ENCODE data around the gene MSI2. TPM values are rescaled to one million over a fixed set of nuclear protein-coding genes. Genes with fewer than 3 reads are reported as not detected.

MSI2 gene
- total RNA-seq, 2 donors from 2014 or later: 54.1 to 74.8 TPM

DNA sequence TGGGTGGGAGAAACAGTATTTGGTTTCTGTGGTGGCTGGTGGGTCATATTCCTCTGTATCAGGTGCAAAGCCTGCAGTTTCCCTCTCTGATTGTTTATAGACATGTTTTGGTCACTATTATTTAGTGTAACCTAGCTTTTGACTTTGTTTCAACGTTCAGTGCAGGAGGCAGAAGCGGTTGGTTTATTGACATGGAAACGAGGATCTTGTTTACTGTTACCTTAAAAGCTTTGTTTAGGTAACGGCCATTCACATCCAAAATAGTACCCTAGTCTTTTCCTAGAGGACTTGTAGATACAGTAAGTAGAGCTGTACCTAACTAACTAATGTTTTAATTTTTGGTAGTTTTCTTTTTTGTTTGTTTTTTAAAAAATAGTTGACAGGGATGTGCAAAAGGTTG, 3.5 kb downstream of the MSI2 start:
- DNase-seq (ENCODE audit: low spot score in 2 of 2): no peak
- Mint-ChIP-seq H3K9me3 (no peaks in the 10 kb centered on the region), H3K36me3 (peaks cover 41 to 54% of the 10 kb centered on the region in 2 donors), H3K27ac (no peak overlapping the region)
- ATAC-seq: no peak

DNA sequence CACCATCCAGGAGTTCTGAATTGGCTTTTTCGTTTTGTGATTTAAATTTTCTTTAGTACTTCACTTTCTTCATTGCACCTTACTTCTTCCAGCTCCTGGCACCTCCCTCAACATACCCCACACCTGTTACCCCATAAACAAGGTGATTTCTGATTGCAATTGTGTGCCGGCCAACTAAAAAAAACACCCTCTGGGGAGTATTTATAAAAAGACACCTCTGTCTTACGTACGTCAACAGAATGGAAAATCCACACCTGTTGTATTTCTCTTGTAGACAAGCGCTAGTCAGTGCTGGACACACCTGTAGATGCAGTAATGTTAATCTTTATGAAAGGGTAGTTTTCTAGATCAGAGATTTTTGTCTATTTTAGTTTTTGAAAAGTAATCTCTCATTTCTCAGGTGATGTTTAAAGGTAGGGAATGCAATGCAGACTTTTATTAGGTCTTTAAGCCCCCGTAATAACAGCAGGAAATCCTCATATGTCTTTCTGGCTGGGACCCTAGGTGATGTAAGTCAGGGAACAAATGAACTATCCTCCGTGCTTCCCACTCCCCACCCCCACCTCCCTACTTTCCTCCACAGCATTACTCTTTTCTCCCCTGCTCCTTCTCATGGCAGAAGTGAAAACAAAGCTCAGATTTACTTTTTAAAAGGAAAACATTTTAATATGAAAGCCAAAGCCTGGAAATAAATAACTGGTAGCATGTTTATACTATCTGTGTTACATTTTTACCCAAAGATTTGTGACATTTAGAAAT, 4.2 kb downstream of the MSI2 start:
- ATAC-seq: no peak
- Mint-ChIP-seq H3K36me3 (peaks cover 41 to 54% of the 10 kb centered on the region in 2 donors), H3K9me3 (no peaks in the 10 kb centered on the region), H3K27ac (no peak overlapping the region)
- DNase-seq (ENCODE audit: low spot score in 2 of 2): no peak

DNA sequence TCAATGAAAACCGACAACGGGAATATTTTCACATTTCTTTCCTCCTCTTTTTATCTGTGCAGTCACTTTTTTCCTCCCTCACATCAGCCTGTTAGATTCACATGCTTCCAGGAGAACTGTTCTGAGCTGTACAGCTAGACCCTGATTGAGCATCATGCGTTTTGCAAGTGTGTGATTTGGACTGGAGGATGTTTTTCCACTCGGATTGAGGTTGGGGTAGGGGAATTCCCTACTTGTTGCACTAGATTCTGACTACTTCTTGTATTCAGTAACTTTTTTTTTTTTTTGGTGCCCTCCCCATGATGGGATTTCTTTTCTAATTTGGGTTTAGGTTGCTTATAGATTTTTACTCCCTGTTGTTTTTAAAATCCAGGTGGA, 4.8 kb downstream of the MSI2 start:
- DNase-seq (ENCODE audit: low spot score in 2 of 2) (no peak), ATAC-seq (peak in 1 of 2 donors; percentile 68)
- Mint-ChIP-seq H3K36me3 (peaks cover 41 to 59% of the 10 kb centered on the region in 2 donors), H3K9me3 (no peaks in the 10 kb centered on the region), H3K27ac (no peak overlapping the region)

DNA sequence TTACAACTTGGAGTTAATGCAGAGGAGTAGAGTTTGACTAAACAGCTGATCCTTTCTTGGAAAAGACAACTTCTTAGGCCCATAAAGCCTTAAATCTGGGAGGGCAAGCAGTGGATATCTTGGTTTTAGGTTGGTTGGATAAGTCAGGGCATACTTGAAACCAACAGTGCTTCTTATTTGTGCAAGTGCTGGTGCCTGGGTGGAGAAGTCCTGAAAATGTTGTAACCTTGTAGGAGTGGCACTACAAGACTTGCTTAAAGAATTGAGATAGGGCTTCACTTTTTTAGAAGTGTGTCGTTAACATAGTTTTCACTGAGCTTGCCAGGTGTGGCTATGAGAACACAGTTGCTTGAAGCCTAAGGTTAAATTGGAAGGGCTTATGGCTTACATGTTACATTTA, 6.2 kb downstream of the MSI2 start:
- H3K27ac Mint-ChIP-seq: no peak overlapping the region
- peaks cover 36 to 66% of the 10 kb centered on the region in 2 donors for H3K36me3 Mint-ChIP-seq
- ATAC-seq: no peak
- DNase-seq (ENCODE audit: low spot score in 2 of 2): no peak
- no peaks in the 10 kb centered on the region for H3K9me3 Mint-ChIP-seq

DNA sequence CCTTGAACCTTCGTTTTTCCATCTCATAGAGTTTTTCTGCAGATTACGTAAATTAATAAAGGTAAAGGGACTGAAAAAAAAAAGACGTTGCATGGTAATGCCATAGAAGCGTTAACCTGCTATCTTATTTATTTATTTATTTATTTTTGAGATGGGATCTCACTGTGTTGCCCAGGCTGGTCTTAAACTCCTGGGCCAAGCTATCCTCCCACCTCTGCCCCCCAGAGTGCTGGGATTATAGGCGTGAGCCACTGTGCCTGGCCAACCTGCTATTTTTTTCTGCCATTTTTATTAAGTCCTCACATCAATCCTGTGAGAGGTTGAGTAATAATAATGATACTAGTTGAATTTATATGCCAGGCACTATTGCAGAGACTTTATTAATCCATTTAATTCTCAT, 7.9 kb downstream of the MSI2 start:
- ATAC-seq: no peak
- H3K9me3 Mint-ChIP-seq: no peaks in the 10 kb centered on the region
- peaks cover 33 to 56% of the 10 kb centered on the region in 2 donors for H3K36me3 Mint-ChIP-seq
- no peak for DNase-seq (ENCODE audit: low spot score in 2 of 2)
- H3K27ac Mint-ChIP-seq: no peak overlapping the region

DNA sequence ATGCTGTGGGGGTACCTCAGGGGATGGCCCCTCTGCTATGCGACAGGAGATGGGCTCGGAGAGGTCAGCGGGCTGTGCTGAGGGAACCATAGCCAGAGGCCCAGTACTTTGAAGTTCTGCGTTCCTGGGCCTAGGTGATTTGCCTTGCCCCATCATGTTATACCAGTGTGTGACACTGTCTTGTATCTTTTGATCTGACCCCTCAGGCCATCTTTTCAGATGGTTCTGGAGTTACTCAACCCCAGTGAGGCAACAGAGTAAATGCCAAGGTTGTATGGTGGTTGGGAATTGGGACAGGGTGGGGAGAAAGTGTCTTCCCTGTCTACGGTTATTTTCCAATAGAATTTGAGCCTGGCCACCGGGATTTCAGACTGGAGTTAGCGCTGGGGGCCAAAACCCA, 8.5 kb downstream of the MSI2 start:
- Mint-ChIP-seq H3K9me3 (no peaks in the 10 kb centered on the region), H3K36me3 (peaks cover 33 to 54% of the 10 kb centered on the region in 2 donors), H3K27ac (no peak overlapping the region)
- DNase-seq (ENCODE audit: low spot score in 2 of 2) (no peak), ATAC-seq (no peak)

DNA sequence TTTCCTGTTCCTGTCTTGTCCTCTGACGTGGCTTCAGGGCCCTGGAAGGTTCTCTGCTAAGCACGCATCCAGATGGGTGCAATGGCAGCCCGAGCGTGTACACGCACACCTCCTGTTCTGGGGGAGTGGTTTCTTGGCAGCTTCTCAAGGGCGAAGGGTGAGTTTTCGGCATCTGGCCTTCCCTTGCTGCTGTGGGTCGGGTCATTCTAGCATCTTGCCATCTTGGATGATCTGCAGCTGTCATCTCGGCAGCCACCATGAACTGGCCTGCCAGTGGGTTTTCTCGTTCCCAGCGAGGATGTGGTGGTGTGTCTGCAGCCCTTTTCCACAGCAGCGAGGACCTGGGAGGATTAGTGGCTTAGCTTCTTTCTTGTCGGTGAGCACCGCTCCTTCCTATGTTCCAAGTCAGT, 10.6 kb downstream of the MSI2 start:
- Mint-ChIP-seq H3K36me3 (peaks cover 32 to 53% of the 10 kb centered on the region in 2 donors), H3K9me3 (no peaks in the 10 kb centered on the region), H3K27ac (no peak overlapping the region)
- no peak for DNase-seq (ENCODE audit: low spot score in 2 of 2)
- no peak for ATAC-seq

DNA sequence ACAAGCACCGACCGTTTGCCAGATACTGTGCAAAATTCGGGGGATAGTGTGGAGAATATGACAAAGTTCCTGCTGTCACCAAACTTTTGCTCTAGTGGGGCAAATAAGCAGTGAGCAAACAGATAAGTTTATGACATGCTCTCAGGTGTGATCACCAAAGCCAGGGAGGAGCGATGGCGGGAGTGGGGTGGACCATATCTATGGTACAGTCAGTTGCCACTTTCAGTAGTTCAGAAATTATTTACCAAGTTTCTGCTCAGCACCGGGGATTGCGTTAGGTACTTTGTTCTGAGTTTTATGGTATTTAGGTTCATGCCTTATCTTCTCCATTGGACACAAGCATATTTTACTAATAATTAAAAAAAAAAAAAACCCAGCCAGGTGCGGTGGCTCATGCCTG, 11.9 kb downstream of the MSI2 start:
- no peak overlapping the region for H3K27ac Mint-ChIP-seq
- no peaks in the 10 kb centered on the region for H3K9me3 Mint-ChIP-seq
- DNase-seq (ENCODE audit: low spot score in 2 of 2): no peak
- ATAC-seq: no peak
- H3K36me3 Mint-ChIP-seq: peaks cover 21 to 40% of the 10 kb centered on the region in 2 donors

DNA sequence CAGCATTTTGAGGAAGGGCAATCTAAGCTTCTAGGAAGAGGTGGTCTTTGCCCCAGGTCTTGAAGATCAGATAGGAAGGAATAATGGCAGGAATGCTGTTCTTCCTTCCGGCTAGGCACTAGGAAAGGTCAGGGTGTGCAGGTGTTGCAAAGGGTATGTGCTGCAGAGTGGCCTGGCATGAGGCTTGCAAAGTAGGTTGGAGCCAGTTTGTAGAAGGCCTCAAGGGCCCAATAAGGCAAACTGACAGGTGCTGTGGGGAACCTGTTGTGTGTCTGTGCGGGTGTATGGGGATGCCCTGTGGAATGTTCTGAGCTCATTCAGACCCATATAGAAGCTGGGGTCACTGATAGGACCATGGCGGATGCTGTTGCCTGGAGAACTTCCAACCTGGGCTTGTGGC, 12.7 kb downstream of the MSI2 start:
- no peak for DNase-seq (ENCODE audit: low spot score in 2 of 2)
- ATAC-seq: no peak
- H3K36me3 Mint-ChIP-seq: peaks cover 12 to 31% of the 10 kb centered on the region in 2 donors

DNA sequence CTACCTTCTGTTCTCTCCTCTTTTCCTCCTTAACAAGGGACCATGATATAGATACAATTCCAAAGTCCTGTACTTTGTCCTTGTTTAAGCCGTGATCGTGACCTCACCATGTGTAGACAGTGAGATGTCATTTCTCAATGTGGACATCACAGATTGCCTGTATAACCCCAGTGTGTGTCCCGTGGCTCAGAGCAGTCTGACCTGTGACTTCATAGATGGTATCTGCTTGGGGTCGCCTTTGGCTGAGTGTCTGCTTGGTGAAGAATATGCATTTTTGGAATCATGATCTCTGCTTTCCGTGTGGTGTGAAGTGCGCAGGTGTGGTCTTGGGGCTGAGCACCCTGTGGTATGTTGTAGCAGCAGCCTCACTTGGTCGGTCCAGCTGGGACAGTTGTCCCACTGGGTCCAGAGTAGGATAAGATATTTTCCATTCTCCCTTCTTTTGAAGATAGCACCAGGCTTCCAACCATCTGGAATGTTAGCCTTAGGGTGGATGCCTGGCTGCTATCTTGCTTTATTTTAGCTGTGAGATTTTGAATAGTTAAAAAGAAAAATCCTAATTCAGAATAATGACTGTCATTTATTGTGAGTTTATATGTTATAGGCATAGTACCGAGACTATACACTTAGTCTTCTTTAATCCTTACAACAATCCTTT, 13.4 kb downstream of the MSI2 start:
- DNase-seq (ENCODE audit: low spot score in 2 of 2): no peak
- peaks cover 11 to 31% of the 10 kb centered on the region in 2 donors for H3K36me3 Mint-ChIP-seq
- no peak overlapping the region for H3K27ac Mint-ChIP-seq
- no peak for ATAC-seq
- H3K9me3 Mint-ChIP-seq: no peaks in the 10 kb centered on the region

More for the DNA sequence above, 12.7 kb downstream of the MSI2 start:
- Mint-ChIP-seq H3K27ac (no peak overlapping the region), H3K9me3 (no peaks in the 10 kb centered on the region)

DNA sequence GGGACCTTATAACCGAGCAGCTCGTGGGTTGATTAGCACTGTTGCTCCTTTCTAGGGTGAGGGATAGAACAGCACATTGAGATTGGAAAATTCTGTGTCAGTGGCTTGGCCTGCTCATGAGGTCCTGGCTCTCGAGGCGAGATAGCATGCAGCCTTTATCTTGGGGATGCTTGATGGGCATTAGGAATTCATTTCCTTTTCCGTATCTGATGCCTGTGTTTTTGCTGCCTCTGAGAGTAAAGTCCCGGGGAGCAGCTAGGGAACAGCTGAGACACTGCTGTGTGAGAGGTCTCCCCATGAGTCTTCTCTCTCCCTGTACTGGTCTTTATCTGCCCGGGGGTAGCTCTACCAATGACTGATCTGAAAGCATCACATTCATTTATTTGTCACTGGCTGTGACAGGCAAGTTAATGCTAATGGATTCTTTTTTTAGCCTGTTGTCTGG, 14.5 kb downstream of the MSI2 start:
- Mint-ChIP-seq H3K36me3 (peaks cover 11 to 28% of the 10 kb centered on the region in 2 donors), H3K27ac (no peak overlapping the region), H3K9me3 (no peaks in the 10 kb centered on the region)
- no peak for ATAC-seq
- no peak for DNase-seq (ENCODE audit: low spot score in 2 of 2)

DNA sequence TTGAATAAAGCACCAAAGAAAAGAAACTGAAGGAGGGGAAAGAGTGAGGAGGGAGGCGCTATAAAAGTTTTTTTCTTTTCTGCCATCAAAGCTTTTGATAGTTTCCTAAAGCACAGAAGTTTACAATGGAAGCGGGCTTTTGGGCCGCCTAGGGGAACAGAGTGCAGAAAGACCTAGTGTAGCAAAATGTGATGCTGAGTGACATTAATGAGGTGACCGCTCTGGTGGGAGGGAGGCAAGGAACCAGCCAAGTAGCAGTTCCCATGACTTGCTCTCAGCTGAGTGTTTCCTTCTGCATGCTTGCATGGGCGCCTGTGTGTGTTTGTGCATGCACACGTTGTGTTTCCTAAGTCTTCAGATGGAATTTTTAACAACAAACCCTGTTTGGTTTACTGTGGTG, 15.5 kb downstream of the MSI2 start:
- H3K9me3 Mint-ChIP-seq: no peaks in the 10 kb centered on the region
- H3K27ac Mint-ChIP-seq: no peak overlapping the region
- peaks cover 11 to 21% of the 10 kb centered on the region in 2 donors for H3K36me3 Mint-ChIP-seq
- no peak for ATAC-seq
- DNase-seq (ENCODE audit: low spot score in 2 of 2): no peak

DNA sequence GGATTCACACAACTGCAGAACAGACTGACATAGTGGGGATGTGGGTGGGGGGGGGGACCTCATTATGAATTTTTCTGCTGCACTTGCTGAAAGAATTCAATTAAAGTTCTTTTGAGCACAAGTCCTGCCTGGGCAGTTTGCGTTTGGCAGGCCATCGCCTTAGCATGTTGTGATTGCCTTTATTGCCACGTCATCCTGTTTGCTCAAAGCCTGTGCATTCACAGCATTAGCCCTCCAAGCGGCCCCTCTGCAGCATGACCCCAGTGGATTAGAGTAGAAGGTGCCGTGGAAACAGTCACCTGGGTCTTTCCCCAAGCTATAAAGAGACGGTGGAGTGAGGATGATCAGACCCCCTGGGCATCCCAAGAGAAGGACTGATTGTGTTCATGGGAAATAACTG, 17.2 kb downstream of the MSI2 start:
- no peak for ATAC-seq
- Mint-ChIP-seq H3K9me3 (no peaks in the 10 kb centered on the region), H3K27ac (no peak overlapping the region), H3K36me3 (peaks cover 5 to 7% of the 10 kb centered on the region in 2 donors)
- no peak for DNase-seq (ENCODE audit: low spot score in 2 of 2)

DNA sequence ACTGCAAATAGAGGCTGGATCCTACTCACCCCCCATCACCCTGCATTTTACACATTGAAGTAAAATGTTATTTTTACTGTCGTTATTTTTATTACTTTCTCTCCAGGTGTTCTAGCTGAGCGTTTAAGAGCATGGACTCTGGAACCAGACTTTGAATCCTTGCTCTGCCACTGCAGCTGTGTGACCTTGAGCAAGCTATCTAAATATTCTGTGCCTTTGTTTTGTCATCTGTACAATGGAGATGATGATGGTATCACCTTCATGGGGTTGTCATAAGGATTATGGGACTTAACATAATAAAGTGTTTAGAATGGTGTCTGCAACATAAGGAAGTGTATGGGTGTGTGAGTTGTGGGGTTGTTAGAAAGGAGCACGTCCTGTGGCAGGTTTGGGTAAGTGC, 17.8 kb downstream of the MSI2 start:
- Mint-ChIP-seq H3K27ac (no peak overlapping the region), H3K9me3 (no peaks in the 10 kb centered on the region), H3K36me3 (peaks cover 5 to 7% of the 10 kb centered on the region in 2 donors)
- ATAC-seq (no peak), DNase-seq (ENCODE audit: low spot score in 2 of 2) (no peak)

DNA sequence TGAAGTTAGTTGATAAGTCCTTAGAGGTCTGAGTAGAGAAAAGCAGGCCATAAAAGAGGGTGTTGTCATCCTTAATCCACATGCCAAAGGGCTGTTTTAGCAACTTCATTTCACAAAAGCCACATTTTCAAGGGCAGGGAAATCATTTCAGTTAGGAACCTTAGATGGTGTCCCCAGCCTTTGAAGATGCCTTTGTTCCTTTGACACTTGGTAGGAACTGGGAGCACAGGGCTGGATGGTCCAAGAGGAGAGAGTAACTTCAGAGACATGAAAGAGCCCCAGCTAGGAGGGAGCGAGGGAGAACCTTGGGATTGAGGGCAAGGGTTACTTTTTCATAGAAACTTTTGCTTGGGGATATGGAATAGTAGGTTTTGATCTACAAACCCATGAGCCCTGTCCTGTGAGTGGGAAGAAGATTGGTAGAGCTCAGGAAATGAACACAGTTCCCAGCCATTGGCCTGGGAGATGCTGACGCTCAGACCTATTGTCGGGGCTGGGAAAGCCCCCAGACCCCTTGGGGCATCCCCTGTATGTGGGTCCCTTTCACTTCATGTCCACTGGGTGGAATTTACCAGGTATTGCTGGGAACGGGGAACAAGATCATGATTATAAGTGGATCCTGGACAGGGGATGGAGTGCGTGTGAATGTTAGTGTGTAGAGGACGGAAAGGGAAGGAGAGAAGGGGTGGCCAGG, 18.9 kb downstream of the MSI2 start:
- H3K9me3 Mint-ChIP-seq: no peaks in the 10 kb centered on the region
- peak in 1 of 2 donors; percentile 15 for ATAC-seq
- DNase-seq (ENCODE audit: low spot score in 2 of 2): no peak
- H3K27ac Mint-ChIP-seq: peak overlapping the region; percentile 11 to 17
- peaks cover 5 to 13% of the 10 kb centered on the region in 2 donors for H3K36me3 Mint-ChIP-seq

DNA sequence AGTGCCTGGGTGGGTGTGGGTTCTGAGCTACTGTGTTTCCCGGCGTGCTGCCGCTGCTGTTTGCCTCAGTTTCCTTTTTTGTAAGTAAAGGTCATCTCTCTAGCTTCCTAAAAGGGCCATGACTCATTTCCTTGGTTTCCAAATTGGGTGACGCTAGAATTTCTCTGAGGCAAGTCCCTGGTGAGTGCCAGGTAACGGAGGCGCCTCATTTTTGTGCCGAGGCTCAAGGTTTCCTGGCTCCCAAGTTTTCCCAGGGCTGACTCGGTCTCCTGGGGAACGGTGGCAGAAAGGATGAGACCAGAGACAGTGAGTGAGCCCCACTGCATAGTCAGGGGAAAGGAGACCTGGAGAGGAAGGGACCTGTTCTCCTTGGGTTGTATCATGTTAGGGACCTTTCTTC, 20.3 kb downstream of the MSI2 start:
- peaks cover 3 to 13% of the 10 kb centered on the region in 2 donors for H3K36me3 Mint-ChIP-seq
- DNase-seq (ENCODE audit: low spot score in 2 of 2) (no peak), ATAC-seq (peak in 1 of 2 donors; percentile 60)
- H3K9me3 Mint-ChIP-seq: no peaks in the 10 kb centered on the region
- peak overlapping the region; percentile 17 to 66 for H3K27ac Mint-ChIP-seq

DNA sequence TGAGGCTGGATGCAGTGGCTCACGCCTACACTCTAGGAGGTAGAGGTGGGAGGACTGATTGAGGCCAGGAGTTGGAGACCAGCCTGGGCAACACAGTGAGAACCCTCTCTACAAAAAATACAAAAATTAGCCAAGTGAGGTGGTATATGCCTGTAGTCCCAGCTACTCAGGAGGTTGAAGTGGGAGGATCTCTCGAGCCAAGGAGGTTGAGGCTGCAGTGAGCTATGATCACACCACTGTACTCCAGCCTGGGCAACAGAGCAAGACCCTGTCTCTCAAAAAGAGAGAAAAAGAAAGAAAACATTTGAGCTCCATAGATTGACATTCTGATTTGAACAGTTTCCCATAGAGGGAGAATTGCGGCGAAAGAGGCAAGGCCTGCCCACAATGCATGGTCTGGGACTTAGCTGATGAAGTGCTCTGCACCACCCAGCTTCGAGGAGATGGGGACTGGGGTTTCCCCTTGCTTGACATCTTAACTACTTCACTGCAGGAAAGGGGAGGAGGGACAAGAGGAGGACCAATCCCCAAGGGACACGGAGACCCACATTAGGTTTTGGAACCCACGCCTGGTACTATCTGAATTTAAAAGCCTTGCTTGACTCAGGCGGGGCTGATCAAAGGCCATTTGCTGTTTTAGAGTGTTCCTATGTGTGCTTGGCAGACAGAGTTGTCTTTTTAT, 21.7 kb downstream of the MSI2 start:
- peak overlapping the region in 1 of 2 donors; percentile 56 for H3K27ac Mint-ChIP-seq
- no peaks in the 10 kb centered on the region for H3K9me3 Mint-ChIP-seq
- peaks cover 5 to 19% of the 10 kb centered on the region in 2 donors for H3K36me3 Mint-ChIP-seq
- DNase-seq (ENCODE audit: low spot score in 2 of 2): no peak
- ATAC-seq: peak; percentile 74 to 76
